NCI-H82 (cell line): ENCODE results near the gene NDUFAF7.
A peak's percentile ranks its signal among the peaks of the same experiment; 100 is the strongest.
"Not testable (repeated sequence)": the region's sequence is repeated elsewhere in the genome, so short reads cannot be mapped to it uniquely, and the experiment has no call there.

ENCODE experiments used
- DNase-seq: peaks from one replicate; lab custom pipeline; 2025; lab: John Stamatoyannopoulos, UW

The NDUFAF7 gene, protein sequence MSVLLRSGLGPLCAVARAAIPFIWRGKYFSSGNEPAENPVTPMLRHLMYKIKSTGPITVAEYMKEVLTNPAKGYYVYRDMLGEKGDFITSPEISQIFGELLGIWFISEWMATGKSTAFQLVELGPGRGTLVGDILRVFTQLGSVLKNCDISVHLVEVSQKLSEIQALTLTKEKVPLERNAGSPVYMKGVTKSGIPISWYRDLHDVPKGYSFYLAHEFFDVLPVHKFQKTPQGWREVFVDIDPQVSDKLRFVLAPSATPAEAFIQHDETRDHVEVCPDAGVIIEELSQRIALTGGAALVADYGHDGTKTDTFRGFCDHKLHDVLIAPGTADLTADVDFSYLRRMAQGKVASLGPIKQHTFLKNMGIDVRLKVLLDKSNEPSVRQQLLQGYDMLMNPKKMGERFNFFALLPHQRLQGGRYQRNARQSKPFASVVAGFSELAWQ

GRCh38 chr2:37231241-37232130, at the start of gene NDUFAF7, which contains the start of gene CEBPZ:
NDUFAF7 (plus strand) TSS chr2:37231658; CDS start chr2:37231706, 48 bp downstream.
CEBPZ (minus strand) TSS chr2:37231596; CDS start chr2:37231567, 29 bp downstream.
- peak; percentile 93 for DNase-seq

- DNase-seq: no peak
These were observed 49.5 kb upstream of the NDUFAF7 start for GRCh38 chr2:37181726-37182684.

DNA sequence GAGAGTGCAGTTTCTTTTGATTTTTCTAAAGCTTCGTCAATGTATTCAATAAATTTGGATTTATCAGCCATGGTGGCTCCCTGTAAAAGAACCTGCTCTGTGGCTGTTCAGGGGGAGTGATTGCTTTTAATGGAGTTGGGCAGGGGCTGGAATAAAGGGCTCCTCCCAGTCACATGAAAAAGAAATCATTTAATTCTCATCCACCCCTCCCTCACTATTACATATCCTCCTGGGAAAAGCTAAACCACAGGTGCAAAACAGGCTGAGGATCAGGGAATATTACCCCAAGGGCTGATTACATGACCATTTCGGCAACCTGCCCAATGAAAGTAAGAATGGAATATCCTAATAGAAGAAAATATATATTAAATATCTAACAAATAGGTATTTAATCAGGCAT, 42.9 kb upstream of the NDUFAF7 start, which contains the start of gene SULT6B1:
Gene SULT6B1 (minus strand): TSS at position 101 of the 400 bp plus-strand sequence. CDS start 30 bp downstream, at position 71.
- no peak for DNase-seq

- DNase-seq: no peak
These were observed 41.9 kb upstream of the NDUFAF7 start for GRCh38 chr2:37189452-37190153.

DNA sequence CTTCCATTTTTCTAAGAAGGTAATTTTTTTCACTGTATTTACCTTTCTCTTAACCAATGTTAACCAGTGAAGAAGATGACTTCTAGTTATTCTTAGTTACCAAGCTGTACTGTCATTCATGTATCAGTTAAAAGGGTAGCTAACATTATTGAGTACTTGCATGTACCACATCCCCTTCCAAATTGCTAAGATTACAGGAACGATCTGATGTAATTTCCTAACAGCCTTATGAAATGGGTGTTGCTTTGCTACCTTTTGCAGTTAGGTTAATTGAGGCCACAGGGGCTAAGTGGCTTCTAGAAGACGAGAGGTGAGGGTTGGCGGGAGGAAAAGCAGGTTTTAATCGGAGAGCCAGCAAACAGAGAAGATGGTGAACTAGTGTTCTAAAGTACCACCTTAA, 41.2 kb upstream of the NDUFAF7 start:
- no peak for DNase-seq

DNA sequence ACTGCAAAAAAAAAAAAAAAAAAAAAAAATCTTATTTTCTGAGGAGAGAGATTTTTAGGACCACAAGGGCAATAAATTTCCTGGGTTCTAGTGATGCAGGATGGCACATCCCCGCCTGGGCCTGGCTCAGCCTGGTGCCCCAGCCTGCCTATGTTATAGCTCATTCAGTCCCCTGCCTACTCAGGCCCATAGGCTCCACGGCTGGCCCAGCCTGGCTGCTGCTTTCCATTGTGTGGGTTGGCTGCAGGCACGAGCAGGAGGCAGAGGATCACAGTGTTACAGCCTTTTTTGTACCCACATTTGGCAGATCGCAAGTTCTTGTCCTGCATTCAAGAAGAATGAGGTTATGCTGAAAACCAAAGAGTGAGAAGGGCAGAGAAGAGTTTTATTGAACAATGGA, 40.2 kb upstream of the NDUFAF7 start:
- no peak for DNase-seq

- no peak for DNase-seq
These were observed 39.7 kb upstream of the NDUFAF7 start for GRCh38 chr2:37191747-37192146.

DNA sequence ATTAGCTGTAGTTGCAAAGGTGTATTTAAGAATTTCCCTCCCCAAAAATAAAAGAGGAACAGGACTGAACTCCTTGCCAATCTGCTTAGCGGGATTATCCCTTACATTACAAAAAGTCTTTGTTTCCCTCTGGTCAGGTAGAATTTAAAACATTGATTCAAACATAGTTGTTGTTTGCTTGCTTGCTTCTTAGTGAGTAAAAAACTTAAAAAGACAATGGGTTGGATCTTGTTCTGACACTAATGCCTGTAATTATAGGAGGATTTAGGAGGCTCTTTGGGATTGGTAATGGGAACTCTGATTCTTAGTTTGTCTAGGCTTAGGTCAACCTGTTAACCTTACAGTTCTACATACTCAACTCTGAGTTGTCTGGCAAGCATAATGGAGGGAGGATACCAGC, 38.9 kb upstream of the NDUFAF7 start:
- peak; percentile 47 for DNase-seq

GRCh38 chr2:37195862-37196319, 35.6 kb upstream of the NDUFAF7 start:
- not testable (repeated sequence) for DNase-seq

DNA sequence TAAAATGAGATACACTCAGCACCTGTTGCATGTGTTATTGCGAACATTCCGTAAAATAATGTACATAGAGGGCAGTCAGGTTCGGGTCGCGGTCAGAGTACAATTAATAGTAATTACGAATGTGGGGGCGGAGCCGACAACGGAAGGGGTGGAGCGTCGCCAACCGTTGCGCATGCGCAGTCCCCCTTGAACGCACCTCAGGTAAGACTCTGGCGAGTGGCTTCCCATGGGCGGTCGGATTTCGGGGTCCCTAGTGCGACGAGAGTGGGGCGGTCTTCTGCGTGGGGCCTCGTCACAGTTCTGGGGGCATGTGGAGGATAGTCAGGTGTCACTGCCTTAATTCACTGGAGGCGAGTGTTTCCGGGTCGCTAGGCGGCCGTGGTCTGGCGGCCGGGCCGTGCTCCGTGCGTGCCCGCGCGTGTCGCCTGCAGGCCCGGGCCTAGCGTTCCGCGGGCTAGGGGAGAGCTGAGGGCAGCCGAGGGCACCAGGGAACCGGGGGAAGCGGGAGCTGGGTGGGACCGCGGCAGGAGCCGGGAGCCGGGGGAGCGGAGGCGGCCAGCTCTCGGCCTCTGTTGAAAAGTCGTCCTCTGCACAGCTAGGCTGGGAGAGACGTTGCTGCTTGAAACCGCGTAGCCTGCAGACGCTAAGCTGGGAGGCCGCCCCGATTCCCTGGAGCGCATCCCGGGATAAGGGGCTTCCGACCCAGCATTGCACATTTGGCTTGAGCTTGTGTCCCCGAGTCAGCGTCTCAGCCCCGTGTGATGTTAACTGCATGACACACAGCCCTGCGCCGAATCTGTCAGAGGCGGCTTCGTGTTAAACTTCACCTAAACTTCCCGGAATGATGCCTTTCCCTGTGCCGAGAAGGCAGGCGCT, 34.9 kb upstream of the NDUFAF7 start, which contains the start of gene CEBPZOS:
Gene CEBPZOS (plus strand): TSS at position 177 of the 876 bp plus-strand sequence. CDS start 3,209 bp downstream, outside the sequence.
- peak; percentile 80 for DNase-seq

DNA sequence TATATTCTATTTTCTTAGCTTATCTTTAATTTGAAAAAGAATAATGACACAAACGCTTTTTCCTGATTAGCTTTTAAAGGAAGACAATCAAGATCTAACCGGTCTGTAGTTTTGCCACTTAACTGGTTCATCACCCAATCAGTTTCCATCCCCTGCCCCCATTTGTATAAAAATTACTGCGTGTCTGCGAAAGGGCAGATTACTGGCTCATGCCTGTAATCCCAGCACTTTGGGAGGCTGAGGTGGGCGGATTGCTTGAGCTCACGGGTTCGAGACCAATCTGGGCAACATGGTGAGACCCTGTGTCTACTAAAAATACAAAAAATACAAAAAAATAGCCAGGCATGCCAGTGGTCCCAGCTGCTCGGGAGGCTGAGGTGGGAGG, 32.8 kb upstream of the NDUFAF7 start:
- no peak for DNase-seq

DNA sequence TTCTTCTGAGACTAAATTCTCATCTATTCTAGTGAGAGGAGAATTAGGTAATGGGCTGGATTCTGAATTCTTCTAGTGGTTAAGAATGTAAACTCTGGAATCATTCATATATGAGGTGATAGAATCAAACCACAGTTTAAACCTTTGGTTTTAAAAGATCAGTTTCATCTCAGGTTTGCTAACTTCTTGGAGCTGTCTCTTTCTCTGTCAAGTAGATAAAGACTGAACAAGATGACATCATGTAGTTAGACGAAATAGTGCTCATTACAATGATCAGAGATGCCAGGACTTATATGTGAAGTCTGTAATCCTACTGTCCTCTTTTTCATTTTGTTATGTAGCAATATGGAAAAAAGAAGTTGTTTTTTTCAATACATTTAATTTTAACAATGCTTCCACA, 30.2 kb upstream of the NDUFAF7 start:
- DNase-seq: no peak

- peak; percentile 22 for DNase-seq
These were observed 29.7 kb upstream of the NDUFAF7 start for GRCh38 chr2:37201766-37202165.

GRCh38 chr2:37203708-37204107, 27.8 kb upstream of the NDUFAF7 start:
- DNase-seq: no peak

DNA sequence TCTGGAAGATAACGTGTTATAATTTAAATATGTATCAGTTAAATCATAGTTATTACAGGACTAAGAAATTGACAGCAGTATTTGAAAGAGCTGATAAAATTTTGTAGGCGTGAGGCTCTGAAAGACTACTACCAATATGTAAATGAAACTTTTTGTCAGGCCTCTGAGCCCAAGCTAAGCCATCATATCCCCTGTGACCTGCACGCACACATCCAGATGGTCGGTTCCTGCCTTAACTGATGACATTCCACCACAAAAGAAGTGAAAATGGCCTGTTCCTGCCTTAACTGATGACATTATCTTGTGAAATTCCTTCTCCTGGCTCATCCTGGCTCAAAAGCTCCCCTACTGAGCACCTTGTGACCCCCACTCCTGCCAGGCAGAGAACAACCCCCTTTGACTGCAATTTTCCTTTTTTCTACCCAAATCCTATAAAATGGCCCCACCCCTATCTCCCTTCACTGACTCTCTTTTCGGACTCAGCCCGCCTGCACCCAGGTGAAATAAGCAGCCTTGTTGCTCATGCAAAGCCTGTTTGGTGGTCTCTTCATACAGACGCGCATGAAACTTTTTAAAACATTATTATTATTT, 26.3 kb upstream of the NDUFAF7 start:
- DNase-seq: not testable (repeated sequence)

GRCh38 chr2:37205689-37206341, 25.6 kb upstream of the NDUFAF7 start:
- no peak for DNase-seq

- not testable (repeated sequence) for DNase-seq
These were observed 24.7 kb upstream of the NDUFAF7 start for GRCh38 chr2:37206760-37207159.

GRCh38 chr2:37211212-37211611, 20.2 kb upstream of the NDUFAF7 start:
- no peak for DNase-seq

DNA sequence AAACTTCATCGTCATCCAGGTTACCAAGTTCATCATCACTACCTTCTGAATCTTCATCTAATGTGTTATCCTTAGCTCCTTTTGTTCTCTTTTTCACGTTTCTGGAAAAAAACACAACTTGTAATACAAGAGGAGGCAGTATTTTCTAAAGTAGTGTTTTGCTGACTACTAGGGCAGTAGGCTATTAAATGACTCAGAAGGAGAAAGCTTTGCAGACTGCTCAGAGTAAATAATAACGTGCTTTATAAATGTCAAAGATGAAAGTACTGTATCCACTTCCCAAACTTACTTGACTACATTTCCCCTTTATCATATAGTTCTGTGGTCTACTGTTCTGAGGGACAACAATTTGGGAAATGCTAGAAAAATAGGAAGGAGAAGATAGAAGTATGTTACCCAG, 19.5 kb upstream of the NDUFAF7 start:
- no peak for DNase-seq
